ENCODE results near the gene IFNA14. TPM values are rescaled to one million over a fixed set of nuclear protein-coding genes. Genes with fewer than 3 reads are reported as not detected.
"Not testable (repeated sequence)": the region's sequence is repeated elsewhere in the genome, so short reads cannot be mapped to it uniquely, and the experiment has no call there.

The IFNA14 gene
- total RNA-seq, 1 donor from 2014 or later: not detected

GRCh38 chr9:21244836-21245235 lies 5.0 kb upstream of the IFNA14 start:
- Histone ChIP-seq H4K20me1 (ENCODE audit: insufficient read depth, low read length) (no peaks in the 10 kb centered on the region), H3K36me3 (ENCODE audit: insufficient read depth, low read length) (no peaks in the 10 kb centered on the region), H3K9ac (ENCODE audit: low read length) (no peak overlapping the region), H3K4me3 (ENCODE audit: insufficient read depth, low read depth, low read length) (no peak overlapping the region), H3K9me3 (ENCODE audit: insufficient read depth, low read depth, low read length) (no peaks in the 10 kb centered on the region), H3K27ac (ENCODE audit: low read depth, low read length) (no peak overlapping the region), H3K27me3 (ENCODE audit: insufficient read depth, low read length) (peaks cover 6% of the 10 kb centered on the region), H3K4me1 (ENCODE audit: insufficient read depth, low read length) (no peaks in the 10 kb centered on the region), H3K4me2 (ENCODE audit: low read length) (no peak overlapping the region), H2AFZ (ENCODE audit: low read depth, low read length) (no peak overlapping the region), H3K79me2 (ENCODE audit: insufficient read depth, low read length) (no peaks in the 10 kb centered on the region)
- no peaks in the 10 kb centered on the region for H3K4me1 Mint-ChIP-seq (ENCODE audit: low read depth, unreplicated experiment)
- no peaks in the 10 kb centered on the region for H3K9me3 Mint-ChIP-seq (ENCODE audit: unreplicated experiment)
- no peak overlapping the region for H3K27ac Mint-ChIP-seq (ENCODE audit: unreplicated experiment)
- FAIRE-seq: no peak
- no peak for TF ChIP-seq CTCF (IDR thresholded peaks at IDR 0.05; ENCODE audit: insufficient read depth, low read depth, low read length)
- no peak for TF ChIP-seq EZH2 (IDR thresholded peaks at IDR 0.05; ENCODE audit: insufficient read depth, low read length)
- DNase-seq (ENCODE audit: low read depth): no peak
- no peaks in the 10 kb centered on the region for H3K36me3 Mint-ChIP-seq (ENCODE audit: low read depth, unreplicated experiment)
- peaks cover 5% of the 10 kb centered on the region for H3K27me3 Mint-ChIP-seq (ENCODE audit: low read depth, unreplicated experiment)
- no peak overlapping the region for H3K4me3 Mint-ChIP-seq (ENCODE audit: unreplicated experiment)

- H2AFZ ChIP-seq (ENCODE audit: low read depth, low read length); DNase-seq (ENCODE audit: low read depth): not testable (repeated sequence)
Measured at GRCh38 chr9:21236360-21236714, 3.5 kb downstream of the IFNA14 start.

GRCh38 chr9:21235468-21236359 lies 4.1 kb downstream of the IFNA14 start:
- H3K9me3 Mint-ChIP-seq (ENCODE audit: unreplicated experiment); H3K36me3 Mint-ChIP-seq (ENCODE audit: low read depth, unreplicated experiment); FAIRE-seq; H3K4me3 ChIP-seq (ENCODE audit: insufficient read depth, low read depth, low read length); H4K20me1 ChIP-seq (ENCODE audit: insufficient read depth, low read length); H2AFZ ChIP-seq (ENCODE audit: low read depth, low read length); H3K27me3 ChIP-seq (ENCODE audit: insufficient read depth, low read length); H3K4me3 Mint-ChIP-seq (ENCODE audit: unreplicated experiment); H3K27ac ChIP-seq (ENCODE audit: low read depth, low read length); H3K9me3 ChIP-seq (ENCODE audit: insufficient read depth, low read depth, low read length); H3K36me3 ChIP-seq (ENCODE audit: insufficient read depth, low read length); H3K27ac Mint-ChIP-seq (ENCODE audit: unreplicated experiment); H3K4me1 Mint-ChIP-seq (ENCODE audit: low read depth, unreplicated experiment); H3K9ac ChIP-seq (ENCODE audit: low read length); H3K4me1 ChIP-seq (ENCODE audit: insufficient read depth, low read length); H3K79me2 ChIP-seq (ENCODE audit: insufficient read depth, low read length): not testable (repeated sequence)
- TF ChIP-seq CTCF (IDR thresholded peaks at IDR 0.05; ENCODE audit: insufficient read depth, low read depth, low read length): peak; percentile 68
- peak overlapping the region; percentile 33 for H3K4me2 ChIP-seq (ENCODE audit: low read length)
- H3K27me3 Mint-ChIP-seq (ENCODE audit: low read depth, unreplicated experiment): peaks cover 26% of the 10 kb centered on the region
- DNase-seq (ENCODE audit: low read depth): peak; percentile 16

More at GRCh38 chr9:21236360-21236714, 3.5 kb downstream of the IFNA14 start:
- H3K27me3 ChIP-seq (ENCODE audit: insufficient read depth, low read length); H3K79me2 ChIP-seq (ENCODE audit: insufficient read depth, low read length); H3K36me3 Mint-ChIP-seq (ENCODE audit: low read depth, unreplicated experiment); H4K20me1 ChIP-seq (ENCODE audit: insufficient read depth, low read length); H3K4me1 ChIP-seq (ENCODE audit: insufficient read depth, low read length); H3K27ac ChIP-seq (ENCODE audit: low read depth, low read length); H3K9me3 ChIP-seq (ENCODE audit: insufficient read depth, low read depth, low read length); H3K9ac ChIP-seq (ENCODE audit: low read length); H3K36me3 ChIP-seq (ENCODE audit: insufficient read depth, low read length); H3K4me3 Mint-ChIP-seq (ENCODE audit: unreplicated experiment); H3K4me1 Mint-ChIP-seq (ENCODE audit: low read depth, unreplicated experiment); H3K27ac Mint-ChIP-seq (ENCODE audit: unreplicated experiment); H3K4me3 ChIP-seq (ENCODE audit: insufficient read depth, low read depth, low read length); H3K4me2 ChIP-seq (ENCODE audit: low read length); H3K9me3 Mint-ChIP-seq (ENCODE audit: unreplicated experiment); FAIRE-seq: not testable (repeated sequence)
- peaks cover 23% of the 10 kb centered on the region for H3K27me3 Mint-ChIP-seq (ENCODE audit: low read depth, unreplicated experiment)
